ENCODE results near the gene UBA1.

- no peak for TF ChIP-seq CTCF (IDR thresholded peaks at IDR 0.05)
- no peak for TF ChIP-seq POLR2A (IDR thresholded peaks at IDR 0.05)
Observed at GRCh38 chrX:47184486-47184885, 9.1 kb upstream of the UBA1 start.
